CD4-positive, alpha-beta memory T cell (primary cell): ENCODE measurements around the gene IL4. TPM values are rescaled to one million over a fixed set of nuclear protein-coding genes. Genes with fewer than 3 reads are reported as not detected.

Experiments
- polyA plus RNA-seq, 2 donors: library from polyadenylated mRNA; unstranded; fragments of 300-500 nt; fragmentation: Illumina TruSeq; gene quantifications; one replicate each; pipeline ENCODE4 v1.2.3, GENCODE V29; 2021
- total RNA-seq, 2 experiments: library from RNA; stranded (reverse); gene quantifications; one replicate each; pipeline ENCODE4 v1.2.3, GENCODE V29; 2021

IL4 gene
- total and polyA plus RNA-seq, 4 experiments from 2014 or later: not detected

Other genes with a start within 250 kb of the IL4 start
- 100 to 1,000 TPM; 192 to 202 TPM for gene IRF1, start 183.2 kb upstream of the IL4 start, total RNA-seq
- 100 to 1,000 TPM; 192 to 237 TPM for gene IRF1, start 183.2 kb upstream of the IL4 start, polyA plus RNA-seq
- gene IL5, start 130.5 kb upstream of the IL4 start, total RNA-seq: not detected
- gene IL5, start 130.5 kb upstream of the IL4 start, polyA plus RNA-seq: not detected
- gene RAD50, start 117.0 kb upstream of the IL4 start, total RNA-seq: 10 to 100 TPM; 33.3 to 35.0 TPM
- gene RAD50, start 117.0 kb upstream of the IL4 start, polyA plus RNA-seq: 10 to 100 TPM in 1 of 2 donors, 1 to 10 TPM in 1; 6.9 to 36.2 TPM
- gene IL13, start 15.8 kb upstream of the IL4 start, total RNA-seq: not detected
- gene IL13, start 15.8 kb upstream of the IL4 start, polyA plus RNA-seq: not detected
- gene KIF3A, start 63.6 kb downstream of the IL4 start, total RNA-seq: 10 to 100 TPM; 18.7 to 25.9 TPM
- gene KIF3A, start 63.6 kb downstream of the IL4 start, polyA plus RNA-seq: 10 to 100 TPM in 1 of 2 donors, 1 to 10 TPM in 1; 9.7 to 18.3 TPM
- 10 to 100 TPM; 12.5 to 13.0 TPM for gene CCNI2, start 73.4 kb downstream of the IL4 start, total RNA-seq
- 1 to 10 TPM in 1 of 2 donors, under 1 TPM in 1; 0.86 to 3.1 TPM for gene CCNI2, start 73.4 kb downstream of the IL4 start, polyA plus RNA-seq
- 10 to 100 TPM; 12.6 to 13.8 TPM for gene SEPTIN8, start 103.2 kb downstream of the IL4 start, total RNA-seq
- 1 to 10 TPM; 1.1 to 3.3 TPM for gene SEPTIN8, start 103.2 kb downstream of the IL4 start, polyA plus RNA-seq
- not detected for gene SOWAHA, start 139.3 kb downstream of the IL4 start, total RNA-seq
- gene SOWAHA, start 139.3 kb downstream of the IL4 start, polyA plus RNA-seq: under 1 TPM in 1 of 2 donors, not detected in 1; 0.06 TPM
- under 1 TPM in 1 of 2 experiments, not detected in 1; 0.49 TPM for gene SHROOM1, start 156.7 kb downstream of the IL4 start, total RNA-seq
- not detected for gene SHROOM1, start 156.7 kb downstream of the IL4 start, polyA plus RNA-seq
- gene GDF9, start 192.5 kb downstream of the IL4 start, total RNA-seq: 1 to 10 TPM; 1.1 to 1.9 TPM
- under 1 TPM; 0.13 to 0.30 TPM for gene GDF9, start 192.5 kb downstream of the IL4 start, polyA plus RNA-seq
- gene UQCRQ, start 192.7 kb downstream of the IL4 start, total RNA-seq: 100 to 1,000 TPM; 124 to 127 TPM
- 100 to 1,000 TPM; 471 to 536 TPM for gene UQCRQ, start 192.7 kb downstream of the IL4 start, polyA plus RNA-seq
- 1 to 10 TPM; 8.1 to 8.8 TPM for gene LEAP2, start 199.7 kb downstream of the IL4 start, total RNA-seq
- 1 to 10 TPM; 1.1 to 1.6 TPM for gene LEAP2, start 199.7 kb downstream of the IL4 start, polyA plus RNA-seq